OCI-LY3 (cell line): ENCODE measurements around the gene SERPIND1.

Experiments
- H2AFZ ChIP-seq: fragments of 200-600, 300-600 bp; shearing (Covaris generic); 2 replicates; pipeline ENCODE4 v1.6.0; 2014; ENCODE audit warnings: antibody characterized with exemption, low read depth, low read length
- H3K27ac ChIP-seq: fragments of 200-600, 300-600 bp; sonication (generic); 2 replicates; pipeline ENCODE4 v1.5.1; 2014; ENCODE audit warnings: mild to moderate bottlenecking, low read length, moderate library complexity, mixed read lengths
- H3K27me3 ChIP-seq: fragments of 200-600, 300-600 bp; sonication (generic); 2 replicates; pipeline ENCODE4 v1.6.1; 2014; ENCODE audit warnings: low read depth, low read length, mixed read lengths
- H3K36me3 ChIP-seq: fragments of 200-600, 300-600 bp; sonication (generic); replicated peaks from 2 replicates; pipeline ENCODE3; 2014; ENCODE audit warnings: low read depth, low read length, mixed read lengths
- H3K4me1 ChIP-seq: fragments of 300-600, 200-600 bp; sonication (generic); 2 replicates; pipeline ENCODE4 v1.6.1; 2014; ENCODE audit warnings: low read length, mixed read lengths
- H3K4me2 ChIP-seq: fragments of 200-600, 300-600 bp; sonication (generic); 2 replicates; pipeline ENCODE4 v1.6.1; 2014; ENCODE audit warnings: low read length, mixed read lengths
- H3K4me3 ChIP-seq: fragments of 300-600, 200-600 bp; sonication (generic); 2 replicates; pipeline ENCODE4 v1.5.1; 2014; ENCODE audit warnings: antibody characterized with exemption, mild to moderate bottlenecking, low read length, moderate library complexity
- H3K79me2 ChIP-seq: fragments of 300-600, 200-600 bp; shearing (Covaris generic); 2 replicates; pipeline ENCODE4 v1.6.1; 2014; ENCODE audit warnings: mild to moderate bottlenecking, low read length, mixed read lengths
- H3K9ac ChIP-seq: fragments of 300-600, 200-600 bp; shearing (Covaris generic); 2 replicates; pipeline ENCODE4 v1.6.0; 2014; ENCODE audit warnings: mild to moderate bottlenecking, low read length, moderate library complexity
- H3K9me3 ChIP-seq: fragments of 200-600, 300-600 bp; shearing (Covaris generic); 2 replicates; pipeline ENCODE4 v1.6.1; 2014; ENCODE audit warnings: low read length, mixed read lengths; ENCODE audit not compliant: insufficient read depth
- H4K20me1 ChIP-seq: fragments of 200-600, 300-600 bp; sonication (generic); 2 replicates; pipeline ENCODE4 v1.6.1; 2016; ENCODE audit warnings: low read length, mixed read lengths; ENCODE audit not compliant: insufficient read depth
- CTCF ChIP-seq: fragments of 200-600, 300-600 bp; sonication (generic); IDR thresholded peaks from 2 replicates; pipeline ENCODE4 v1.5.1; 2014; ENCODE audit warnings: antibody characterized with exemption, low read length, low read depth
- EZH2phosphoT487 ChIP-seq: fragments of 200-600 bp; shearing (Covaris generic); IDR thresholded peaks from 2 replicates; pipeline ENCODE4 v1.6.1; 2018; ENCODE audit warnings: antibody characterized with exemption, mixed run types, low read depth

The SERPIND1 gene, protein sequence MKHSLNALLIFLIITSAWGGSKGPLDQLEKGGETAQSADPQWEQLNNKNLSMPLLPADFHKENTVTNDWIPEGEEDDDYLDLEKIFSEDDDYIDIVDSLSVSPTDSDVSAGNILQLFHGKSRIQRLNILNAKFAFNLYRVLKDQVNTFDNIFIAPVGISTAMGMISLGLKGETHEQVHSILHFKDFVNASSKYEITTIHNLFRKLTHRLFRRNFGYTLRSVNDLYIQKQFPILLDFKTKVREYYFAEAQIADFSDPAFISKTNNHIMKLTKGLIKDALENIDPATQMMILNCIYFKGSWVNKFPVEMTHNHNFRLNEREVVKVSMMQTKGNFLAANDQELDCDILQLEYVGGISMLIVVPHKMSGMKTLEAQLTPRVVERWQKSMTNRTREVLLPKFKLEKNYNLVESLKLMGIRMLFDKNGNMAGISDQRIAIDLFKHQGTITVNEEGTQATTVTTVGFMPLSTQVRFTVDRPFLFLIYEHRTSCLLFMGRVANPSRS

DNA sequence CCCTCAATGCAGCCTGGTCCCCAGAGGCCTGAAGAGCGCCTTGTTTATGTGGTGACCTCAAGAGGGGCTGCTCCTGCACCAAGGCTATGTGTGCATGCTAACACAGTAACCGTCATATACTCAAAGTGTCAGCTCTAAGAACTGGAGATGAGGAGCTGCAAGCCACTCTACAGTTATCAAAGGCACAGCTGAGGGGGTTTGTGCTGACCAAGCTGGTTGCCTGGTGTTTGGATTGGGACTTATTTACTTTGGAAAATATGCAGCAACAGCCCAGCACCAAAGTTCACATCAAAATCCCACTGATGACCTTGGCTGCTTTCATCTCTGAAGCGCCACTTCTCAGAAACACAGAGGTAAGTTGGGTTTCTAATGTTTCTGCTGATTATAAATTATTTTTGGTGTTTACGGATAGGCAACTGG lies at the start of gene SERPIND1:
SERPIND1 (plus strand) TSS at position 321 of the 420 bp plus-strand sequence. CDS start 5,200 bp downstream, outside the sequence.
- H3K4me3 ChIP-seq: no peak within 1 kb of the TSS
- H3K9me3 ChIP-seq: no peaks in the 10 kb centered on the region
- no peaks in the 10 kb centered on the region for H4K20me1 ChIP-seq
- H3K4me1 ChIP-seq: no peaks in the 10 kb centered on the region
- no peak within 1 kb of the TSS for H3K27ac ChIP-seq
- no peak for TF ChIP-seq CTCF
- TF ChIP-seq EZH2phosphoT487: no peak
- no peak within 1 kb of the TSS for H3K9ac ChIP-seq
- H3K36me3 ChIP-seq: no peaks in the 10 kb centered on the region
- H3K4me2 ChIP-seq: no peak within 1 kb of the TSS
- no peaks in the 10 kb centered on the region for H3K27me3 ChIP-seq
- H2AFZ ChIP-seq: no peak within 1 kb of the TSS
- no peaks in the 10 kb centered on the region for H3K79me2 ChIP-seq

DNA sequence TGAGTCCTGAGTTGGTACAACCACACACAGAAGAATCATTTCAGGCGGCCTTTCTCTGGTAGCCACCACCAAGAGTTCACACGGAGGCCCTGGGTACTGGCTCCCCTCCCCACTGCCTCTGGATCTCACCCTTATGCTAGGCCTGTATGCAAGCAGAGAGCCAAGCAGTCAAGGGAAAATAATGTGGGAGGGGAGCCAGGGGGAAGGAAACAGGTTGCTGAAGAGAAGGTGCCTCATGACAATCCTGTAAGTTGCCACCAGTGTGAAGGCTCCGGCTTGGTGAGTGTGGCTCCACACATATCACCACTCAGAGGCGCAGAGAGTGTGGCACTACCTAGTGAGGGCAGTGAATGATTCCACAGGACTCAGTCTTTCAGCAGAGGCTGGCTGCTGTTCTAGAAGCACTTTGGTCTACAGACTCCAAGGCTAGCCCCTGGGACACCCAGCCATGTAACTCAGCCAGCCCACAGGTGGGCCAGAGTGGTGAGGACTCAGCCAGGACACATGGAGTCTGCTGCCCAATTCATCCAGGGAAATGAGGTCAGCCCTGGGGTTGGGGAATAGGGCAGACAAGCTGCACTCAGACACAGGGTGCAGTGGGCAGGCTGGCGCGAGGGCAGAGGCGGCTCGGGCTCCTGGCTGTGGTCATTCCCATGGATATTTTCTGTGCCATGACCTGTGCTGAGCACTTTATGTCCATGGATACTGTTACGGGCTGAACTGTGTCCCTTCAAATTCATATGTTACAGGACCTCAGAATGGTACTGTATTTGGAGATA lies 49.0 kb upstream of the SERPIND1 start:
- Histone ChIP-seq H3K4me1 (no peaks in the 10 kb centered on the region), H3K9ac (no peak overlapping the region), H3K9me3 (no peaks in the 10 kb centered on the region), H3K4me2 (no peak overlapping the region), H3K36me3 (peaks cover 28% of the 10 kb centered on the region), H2AFZ (no peak overlapping the region), H4K20me1 (no peaks in the 10 kb centered on the region), H3K27ac (no peak overlapping the region), H3K27me3 (no peaks in the 10 kb centered on the region), H3K4me3 (no peak overlapping the region), H3K79me2 (no peaks in the 10 kb centered on the region)
- no peak for TF ChIP-seq EZH2phosphoT487
- TF ChIP-seq CTCF: no peak

DNA sequence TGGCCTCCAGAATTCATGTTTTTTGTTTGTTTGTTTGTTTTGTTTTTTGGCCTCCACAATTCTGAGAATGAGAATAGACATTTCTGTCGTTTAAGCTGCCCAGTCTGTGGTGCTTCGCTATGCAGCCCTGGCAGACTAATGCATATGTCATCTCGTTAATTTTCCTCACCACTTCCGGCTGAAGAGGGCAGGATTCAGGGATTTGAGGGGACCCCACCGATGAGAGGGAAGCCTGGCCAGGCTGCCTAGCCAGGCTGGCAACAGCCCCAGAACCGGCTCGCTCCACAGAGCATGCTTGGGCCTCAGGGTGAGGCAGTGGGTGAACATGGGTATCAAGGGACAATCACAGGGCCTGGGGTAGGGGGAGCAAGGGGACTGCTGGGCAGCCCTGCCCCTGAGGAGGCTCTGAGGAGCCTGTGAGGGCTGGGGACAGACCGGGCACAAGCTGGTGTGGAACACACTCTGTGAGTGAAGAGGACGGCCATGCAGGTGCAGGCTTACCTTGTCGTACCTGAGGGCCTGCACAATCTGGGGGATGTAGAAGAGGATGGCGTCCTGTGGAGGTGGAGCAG lies 47.8 kb upstream of the SERPIND1 start:
- no peak overlapping the region for H3K9ac ChIP-seq
- TF ChIP-seq CTCF (no peak), EZH2phosphoT487 (no peak)
- no peaks in the 10 kb centered on the region for H3K79me2 ChIP-seq
- no peaks in the 10 kb centered on the region for H3K4me1 ChIP-seq
- H2AFZ ChIP-seq: no peak overlapping the region
- no peaks in the 10 kb centered on the region for H4K20me1 ChIP-seq
- H3K27ac ChIP-seq: no peak overlapping the region
- no peak overlapping the region for H3K4me2 ChIP-seq
- H3K36me3 ChIP-seq: peaks cover 28% of the 10 kb centered on the region
- no peaks in the 10 kb centered on the region for H3K9me3 ChIP-seq
- H3K27me3 ChIP-seq: no peaks in the 10 kb centered on the region
- H3K4me3 ChIP-seq: no peak overlapping the region
